DMS53 treated with DMSO at 0.1 percent for 48 hours (cell line): Measurements from ENCODE around the gene KHK.
A peak's percentile ranks its signal among the peaks of the same experiment; 100 is the strongest.

ENCODE experiments used
- DNase-seq: peaks from one replicate; lab custom pipeline; 2025; ENCODE audit not compliant: unreplicated experiment; lab: John Stamatoyannopoulos, UW

KHK gene

DNA sequence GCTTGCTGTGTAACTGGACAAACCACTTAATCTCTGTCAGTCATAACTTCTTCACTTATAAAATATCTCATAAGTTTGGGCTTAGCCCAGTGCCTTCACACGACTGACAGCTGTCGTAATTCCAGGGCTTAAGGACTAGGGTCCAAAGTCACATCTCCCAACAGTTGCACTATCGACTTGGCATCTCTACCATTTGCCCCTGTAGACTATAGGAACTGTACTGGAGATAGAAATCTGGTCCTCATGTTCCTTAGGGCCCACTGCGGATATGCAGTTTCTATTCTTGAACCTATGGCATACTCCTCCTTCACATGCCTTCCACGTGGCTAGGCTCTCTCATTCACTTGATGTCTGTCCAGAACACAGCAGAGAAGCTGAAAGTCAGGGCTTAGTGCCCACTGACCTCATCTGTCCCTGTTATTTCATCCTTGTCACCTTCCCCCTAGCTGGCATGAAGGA lies 39.7 kb downstream of the KHK start:
- no peak for DNase-seq

DNA sequence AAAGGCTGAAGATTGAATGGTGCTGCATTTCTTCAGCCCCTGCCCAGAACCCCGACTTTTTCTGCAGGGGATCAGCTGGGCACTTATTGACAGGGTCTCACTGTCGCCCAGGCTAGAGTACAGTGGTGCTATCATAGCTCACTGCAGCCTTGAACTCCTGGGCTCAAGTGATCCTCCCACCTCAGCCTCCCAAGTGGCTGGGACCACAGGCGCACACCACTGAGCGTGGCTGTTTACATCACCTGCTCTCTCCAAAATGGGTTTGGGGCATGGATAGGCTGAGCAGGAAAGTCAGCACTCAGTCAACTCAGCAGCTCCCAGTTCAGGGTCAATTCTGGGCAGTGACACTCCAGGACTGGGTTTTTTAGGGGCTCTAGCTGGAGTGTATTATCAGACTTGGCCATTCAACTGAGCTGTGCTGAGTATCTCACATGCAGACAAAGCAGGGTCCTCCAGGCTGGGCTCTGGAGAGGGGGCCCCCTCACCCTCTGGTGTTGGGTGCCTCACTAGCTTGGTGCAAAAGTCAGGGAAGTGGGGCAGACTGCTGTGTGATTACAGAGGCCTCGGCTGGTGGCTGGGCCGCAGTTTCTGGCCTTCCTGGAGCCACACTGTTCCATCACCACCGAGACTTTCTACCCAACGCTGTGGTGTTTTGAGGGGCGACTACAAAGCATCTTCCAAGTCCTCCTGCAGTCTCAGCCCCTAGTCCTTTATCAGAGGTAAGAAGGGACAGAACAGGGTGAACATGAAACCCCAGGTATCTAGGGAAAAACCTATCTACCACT lies 41.5 kb downstream of the KHK start:
- DNase-seq: no peak

DNA sequence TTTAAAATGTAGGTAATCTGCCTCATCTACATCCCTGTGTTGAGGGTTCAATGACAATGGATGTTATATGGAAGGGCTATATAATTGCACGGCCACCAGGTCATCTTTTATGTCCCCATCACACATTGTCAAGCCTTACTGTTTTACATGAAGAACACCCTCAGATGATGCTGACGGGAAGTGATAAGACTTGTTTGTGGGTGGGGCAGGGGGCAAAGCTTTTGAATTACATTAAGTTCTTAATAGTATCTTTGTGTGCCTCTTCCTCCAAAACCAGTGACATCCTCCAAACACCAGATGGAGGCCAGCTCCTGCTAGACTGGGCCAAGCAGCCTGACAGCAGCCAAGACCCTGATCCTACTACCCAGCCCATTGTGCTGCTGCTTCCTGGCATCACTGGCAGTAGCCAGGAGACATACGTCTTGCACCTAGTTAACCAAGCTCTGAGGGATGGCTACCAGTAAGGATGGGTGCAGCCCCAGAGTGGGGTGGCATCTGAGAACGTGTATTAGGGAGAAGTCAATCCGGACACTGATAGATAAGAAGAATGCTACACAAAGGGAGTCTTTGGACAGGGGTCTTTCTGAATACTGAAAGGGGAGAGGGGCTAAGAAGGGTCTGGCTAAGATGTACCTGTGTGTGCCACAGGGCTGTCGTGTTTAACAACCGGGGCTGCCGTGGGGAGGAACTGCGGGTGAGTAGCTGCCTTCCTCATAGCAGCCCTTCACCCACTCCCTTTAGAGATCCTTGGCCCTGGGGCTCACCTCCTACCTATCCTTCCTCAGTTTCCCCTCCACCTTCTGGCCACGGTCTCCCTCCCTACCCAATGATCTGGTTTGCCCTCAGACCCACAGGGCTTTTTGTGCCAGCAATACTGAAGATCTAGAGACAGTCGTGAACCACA lies 42.3 kb downstream of the KHK start:
- no peak for DNase-seq

GRCh38 chr2:27130396-27130795 lies 43.8 kb downstream of the KHK start:
- no peak for DNase-seq

- DNase-seq: no peak
Observed at GRCh38 chr2:27131429-27131828, 44.9 kb downstream of the KHK start.

- no peak for DNase-seq
Observed at GRCh38 chr2:27133195-27133875, 46.8 kb downstream of the KHK start.

GRCh38 chr2:27133905-27134780 lies 47.6 kb downstream of the KHK start, which contains the start of gene PREB:
Gene PREB, minus strand, starts transcription at chr2:27134636. Its CDS starts 215 bp downstream, at chr2:27134421.
- DNase-seq: peak; percentile 78

DNA sequence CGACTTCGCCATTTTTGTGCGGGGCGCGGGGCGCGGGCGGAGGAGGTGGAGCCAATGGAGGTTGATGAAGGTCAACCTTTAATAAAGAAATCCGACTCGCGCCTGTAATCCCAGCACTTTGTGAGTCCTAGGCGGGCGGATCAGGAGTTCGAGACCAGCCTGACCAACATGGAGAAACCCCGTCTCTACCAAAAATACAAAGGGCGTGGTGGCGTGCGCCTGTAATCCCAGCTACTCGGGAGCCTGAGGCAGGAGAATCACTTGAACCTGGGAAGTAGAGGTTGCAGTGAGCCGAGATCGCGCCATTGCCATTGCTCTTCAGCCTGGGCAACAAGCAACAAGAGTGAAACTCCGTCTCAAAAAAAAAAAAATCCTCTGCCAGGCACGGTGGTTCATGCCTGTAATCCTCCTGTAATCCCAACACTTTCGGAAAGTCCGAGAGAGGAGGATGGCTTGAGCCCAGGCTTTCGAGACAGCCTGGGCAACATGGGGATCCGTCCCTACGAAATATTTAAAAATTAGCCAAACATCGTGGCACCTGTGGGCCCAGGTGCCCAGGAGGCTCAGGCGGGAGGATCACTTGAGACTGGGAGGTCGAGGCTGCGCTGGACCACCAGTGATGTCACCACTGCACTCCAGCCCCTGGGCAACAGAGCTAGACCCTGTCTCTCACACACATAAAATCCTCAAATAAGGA lies 48.4 kb downstream of the KHK start:
- no peak for DNase-seq

GRCh38 chr2:27135478-27135955 lies 48.9 kb downstream of the KHK start:
- DNase-seq: no peak

- DNase-seq: no peak
Observed at GRCh38 chr2:27136751-27137150, 50.2 kb downstream of the KHK start.

- DNase-seq: no peak
Observed at GRCh38 chr2:27137322-27137935, 50.9 kb downstream of the KHK start.

DNA sequence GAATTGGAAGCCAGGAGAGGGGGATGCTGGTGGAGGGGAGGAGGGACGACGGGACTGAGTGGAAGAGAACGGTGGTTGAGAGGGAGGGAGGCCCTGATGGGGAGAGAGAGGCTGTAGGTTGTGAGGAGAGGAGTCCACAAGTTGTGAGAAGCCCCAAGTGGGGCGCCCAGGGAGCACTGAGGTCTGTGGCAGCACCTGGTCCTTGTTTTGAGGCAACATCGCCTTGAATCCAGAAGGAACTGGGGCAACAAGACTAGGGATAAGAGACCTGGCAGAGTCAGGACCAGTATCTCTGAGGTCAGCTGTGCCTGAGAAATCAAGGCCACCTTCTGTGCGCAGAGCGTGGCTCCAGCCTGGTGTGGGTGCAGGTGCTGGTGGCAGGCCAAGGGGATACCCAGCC lies 51.5 kb downstream of the KHK start:
- DNase-seq: no peak

- DNase-seq: no peak
Observed at GRCh38 chr2:27139310-27139709, 52.7 kb downstream of the KHK start, which contains the start of gene PRR30. Gene PRR30, minus strand, starts transcription at chr2:27139410. Its CDS starts 1,081 bp downstream, at chr2:27138329.

- DNase-seq: no peak
Observed at GRCh38 chr2:27143285-27143684, 56.7 kb downstream of the KHK start.

DNA sequence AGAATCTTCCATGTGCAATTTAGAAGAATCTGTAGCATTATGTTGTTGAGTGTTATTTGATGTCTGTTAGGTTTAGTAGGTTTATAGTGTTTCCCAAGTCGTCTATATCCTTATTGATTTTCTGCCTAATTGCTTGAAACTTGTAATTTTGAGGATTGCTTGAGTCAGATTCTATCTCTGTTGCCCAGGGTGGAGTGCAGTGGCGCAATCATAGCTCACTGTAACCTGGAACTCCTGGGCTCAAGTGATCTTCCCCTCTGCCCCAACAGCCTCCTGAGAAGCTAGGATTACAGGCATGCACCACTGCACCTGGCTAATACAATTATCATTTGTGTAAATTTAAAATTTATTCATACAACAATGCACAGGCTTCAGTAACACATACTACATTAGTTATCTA lies 59.1 kb downstream of the KHK start:
- DNase-seq: no peak

GRCh38 chr2:27147935-27148334 lies 61.4 kb downstream of the KHK start:
- DNase-seq: no peak

- DNase-seq: no peak
Observed at GRCh38 chr2:27148801-27149439, 62.3 kb downstream of the KHK start, which contains the start of gene TCF23. Gene TCF23, plus strand, starts transcription at chr2:27149004. Its CDS starts 130 bp downstream, at chr2:27149134.

GRCh38 chr2:27149570-27150405 lies 63.2 kb downstream of the KHK start:
- DNase-seq: no peak
